BJ (cell line): ENCODE measurements around the gene PITPNM2. TPM values are rescaled to one million over a fixed set of nuclear protein-coding genes. Genes with fewer than 3 reads are reported as not detected.

ENCODE experiments used
- CTCF ChIA-PET: fragments of 350-600 bp; formaldehyde crosslinking; extraction: SDS; loops from one replicate; lab custom pipeline; 2021; ENCODE audit warnings: antibody characterized with exemption, inconsistent platforms; lab: Yijun Ruan, JAX
- POLR2A ChIA-PET: fragments of 300-600 bp; sonication (Branson Sonifier 250); formaldehyde crosslinking; extraction: SDS; loops from one replicate; lab custom pipeline; 2021; ENCODE audit warnings: antibody characterized with exemption; lab: Charles Lee
- DNase-seq: peaks from one replicate; pipeline ENCODE4 v3.0.0-alpha.2; 2011; ENCODE audit warnings: low read depth
- H3K27me3 ChIP-seq: 2 replicates; pipeline ENCODE4 v1.6.0; 2011; ENCODE audit warnings: low read length; ENCODE audit not compliant: control insufficient read depth, insufficient read depth
- H3K36me3 ChIP-seq: 2 replicates; pipeline ENCODE4 v1.5.1; 2011; ENCODE audit warnings: low read length; ENCODE audit not compliant: control insufficient read depth, insufficient read depth
- H3K4me3 ChIP-seq: 2 replicates; pipeline ENCODE4 v1.5.1; 2011; ENCODE audit warnings: low read depth, mild to moderate bottlenecking, control low read depth, low read length
- polyA plus RNA-seq: library from polyadenylated mRNA; depleted of rRNA; stranded (reverse); fragments of >200 nt; gene quantifications from 2 replicates; pipeline ENCODE4 v1.2.3, GENCODE V29; 2011
- TF ChIP-seq, protein P1 (sequence below): IDR thresholded peaks from 2 replicates; pipeline ENCODE4 v1.5.1; 2011; ENCODE audit warnings: low read depth, mild to moderate bottlenecking, control low read depth, inconsistent platforms, low read length, moderate library complexity; ENCODE audit not compliant: insufficient read depth

The PITPNM2 gene
- polyA plus RNA-seq, 1 experiment = 1.3 TPM

DNA sequence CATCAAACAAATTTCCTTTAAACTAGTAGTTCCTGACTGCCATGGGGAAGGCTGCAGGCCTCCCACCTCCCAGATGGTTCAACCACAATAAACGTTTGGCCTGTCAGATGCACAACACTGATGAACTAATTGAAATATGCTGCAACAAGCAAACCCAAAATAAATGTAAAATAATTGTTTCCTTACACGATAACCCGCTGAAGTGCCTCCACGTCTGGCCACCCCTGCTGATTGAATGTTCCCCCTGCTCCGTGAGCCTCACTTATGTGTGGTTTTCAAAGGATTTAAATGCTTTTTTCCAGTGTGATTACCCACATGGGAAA, 8.4 kb downstream of the PITPNM2 start:
- no peak for DNase-seq
- no peaks in the 10 kb centered on the region for H3K36me3 ChIP-seq
- POLR2A ChIA-PET = no interaction called here
- TF ChIP-seq, protein P1, sequence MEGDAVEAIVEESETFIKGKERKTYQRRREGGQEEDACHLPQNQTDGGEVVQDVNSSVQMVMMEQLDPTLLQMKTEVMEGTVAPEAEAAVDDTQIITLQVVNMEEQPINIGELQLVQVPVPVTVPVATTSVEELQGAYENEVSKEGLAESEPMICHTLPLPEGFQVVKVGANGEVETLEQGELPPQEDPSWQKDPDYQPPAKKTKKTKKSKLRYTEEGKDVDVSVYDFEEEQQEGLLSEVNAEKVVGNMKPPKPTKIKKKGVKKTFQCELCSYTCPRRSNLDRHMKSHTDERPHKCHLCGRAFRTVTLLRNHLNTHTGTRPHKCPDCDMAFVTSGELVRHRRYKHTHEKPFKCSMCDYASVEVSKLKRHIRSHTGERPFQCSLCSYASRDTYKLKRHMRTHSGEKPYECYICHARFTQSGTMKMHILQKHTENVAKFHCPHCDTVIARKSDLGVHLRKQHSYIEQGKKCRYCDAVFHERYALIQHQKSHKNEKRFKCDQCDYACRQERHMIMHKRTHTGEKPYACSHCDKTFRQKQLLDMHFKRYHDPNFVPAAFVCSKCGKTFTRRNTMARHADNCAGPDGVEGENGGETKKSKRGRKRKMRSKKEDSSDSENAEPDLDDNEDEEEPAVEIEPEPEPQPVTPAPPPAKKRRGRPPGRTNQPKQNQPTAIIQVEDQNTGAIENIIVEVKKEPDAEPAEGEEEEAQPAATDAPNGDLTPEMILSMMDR = no peak
- H3K4me3 ChIP-seq = no peak overlapping the region
- no peaks in the 10 kb centered on the region for H3K27me3 ChIP-seq
- CTCF ChIA-PET = interaction anchor here (0.6 to 2.5 kb wide), 2 partner anchors 16 to 99 kb away, joined by 3 to 9 read pairs; no protein-coding TSS in a partner anchor

DNA sequence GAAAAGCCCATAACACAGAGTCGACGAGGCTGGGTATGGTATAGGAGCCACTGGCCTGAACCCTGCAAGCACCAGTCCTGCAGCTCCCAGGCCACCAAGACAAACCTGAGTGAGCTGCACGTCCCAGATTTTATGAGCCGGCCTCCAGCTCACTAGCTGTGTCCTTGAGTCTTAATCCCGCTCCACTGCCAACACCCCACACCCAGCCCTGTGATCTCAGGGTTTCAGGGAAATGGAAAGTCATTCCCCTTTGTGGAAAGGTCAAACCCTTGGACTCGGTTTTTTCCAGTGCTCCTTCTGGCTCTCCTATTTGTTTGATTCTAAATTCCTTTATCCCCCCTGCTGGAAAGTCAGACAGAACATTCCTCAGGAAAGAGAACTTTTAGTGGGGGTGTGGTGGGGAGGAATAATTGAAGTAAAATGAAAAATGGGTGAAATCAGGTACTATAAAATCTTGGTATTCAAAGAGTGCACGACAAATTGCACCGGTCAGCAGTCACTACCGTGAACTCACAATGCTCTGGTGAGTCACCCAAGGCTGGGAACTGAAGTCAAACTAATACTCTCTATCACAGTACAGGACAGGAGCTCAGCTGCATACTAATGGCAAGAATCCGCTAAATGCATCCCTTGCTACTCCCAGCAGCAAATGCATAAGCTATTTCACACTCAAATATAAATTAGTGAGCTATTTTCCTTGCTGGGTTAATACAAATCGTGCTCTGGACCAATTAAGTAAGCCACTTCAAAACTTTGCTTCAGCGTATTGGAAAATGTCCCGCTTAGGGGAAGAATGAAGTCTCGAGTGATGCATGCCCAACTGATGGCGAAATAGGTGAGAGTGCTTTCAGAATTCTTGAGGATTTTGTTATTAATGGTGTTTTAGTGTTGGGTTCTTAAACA, 9.0 kb downstream of the PITPNM2 start:
- Histone ChIP-seq H3K36me3 (no peaks in the 10 kb centered on the region), H3K4me3 (no peak overlapping the region), H3K27me3 (no peaks in the 10 kb centered on the region)
- TF ChIP-seq, protein P1 = no peak
- ChIA-PET CTCF (interaction anchor here (0.6 to 2.5 kb wide), 3 partner anchors 16 to 99 kb away, joined by 3 to 9 read pairs (median 3); no protein-coding TSS in a partner anchor), POLR2A (no interaction called here)
- DNase-seq = peak; percentile 30

DNA sequence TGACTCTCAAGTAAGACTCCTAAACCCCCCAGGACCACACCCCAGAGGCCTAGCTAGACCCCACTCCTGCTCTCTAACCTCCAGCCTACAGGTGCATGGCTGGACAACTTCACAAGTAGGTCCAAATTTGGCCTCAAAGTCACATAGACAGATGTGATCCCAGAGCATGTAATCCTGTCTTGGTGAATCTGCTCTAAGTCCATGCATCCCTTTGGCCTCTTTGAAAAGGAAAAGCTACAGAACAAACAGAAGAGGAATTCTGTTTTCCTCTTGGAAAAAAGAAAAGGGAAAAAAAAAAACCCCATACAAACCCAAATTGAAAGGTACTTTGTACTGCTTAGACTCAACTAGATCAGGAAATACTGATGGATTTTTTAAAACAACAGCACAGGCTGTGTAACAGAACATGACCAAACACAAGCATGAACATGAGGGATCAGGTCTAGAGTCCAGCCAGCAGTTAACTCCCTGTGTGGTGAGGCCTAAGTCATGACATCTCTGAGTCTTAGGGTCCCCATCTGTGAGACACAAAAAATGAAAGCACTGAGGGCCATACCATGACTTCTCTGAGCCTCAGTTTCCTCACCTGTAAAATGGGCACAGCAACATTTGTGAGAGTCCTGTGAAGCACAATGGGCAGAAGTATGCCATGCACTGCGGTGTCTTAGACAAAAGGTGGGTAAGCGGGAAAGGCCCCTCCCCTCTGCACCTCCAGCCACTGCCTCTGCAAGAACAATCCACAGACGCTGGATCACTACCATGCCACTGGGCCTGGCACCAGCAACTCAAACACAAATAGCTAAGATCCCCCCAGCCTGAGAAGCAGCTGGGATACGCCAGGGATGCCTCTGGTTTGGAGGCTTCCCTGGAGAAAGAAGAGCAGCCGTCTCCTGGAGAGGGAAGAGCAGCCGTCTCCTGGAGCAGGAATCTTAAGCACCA, 9.9 kb downstream of the PITPNM2 start:
- no peaks in the 10 kb centered on the region for H3K36me3 ChIP-seq
- POLR2A ChIA-PET = no interaction called here
- TF ChIP-seq, protein P1 = no peak
- H3K27me3 ChIP-seq = no peaks in the 10 kb centered on the region
- H3K4me3 ChIP-seq = no peak overlapping the region
- no peak for DNase-seq
- CTCF ChIA-PET = interaction anchor here (0.9 to 2.5 kb wide), 2 partner anchors 97 to 98 kb away, joined by 3 to 9 read pairs; no protein-coding TSS in a partner anchor

DNA sequence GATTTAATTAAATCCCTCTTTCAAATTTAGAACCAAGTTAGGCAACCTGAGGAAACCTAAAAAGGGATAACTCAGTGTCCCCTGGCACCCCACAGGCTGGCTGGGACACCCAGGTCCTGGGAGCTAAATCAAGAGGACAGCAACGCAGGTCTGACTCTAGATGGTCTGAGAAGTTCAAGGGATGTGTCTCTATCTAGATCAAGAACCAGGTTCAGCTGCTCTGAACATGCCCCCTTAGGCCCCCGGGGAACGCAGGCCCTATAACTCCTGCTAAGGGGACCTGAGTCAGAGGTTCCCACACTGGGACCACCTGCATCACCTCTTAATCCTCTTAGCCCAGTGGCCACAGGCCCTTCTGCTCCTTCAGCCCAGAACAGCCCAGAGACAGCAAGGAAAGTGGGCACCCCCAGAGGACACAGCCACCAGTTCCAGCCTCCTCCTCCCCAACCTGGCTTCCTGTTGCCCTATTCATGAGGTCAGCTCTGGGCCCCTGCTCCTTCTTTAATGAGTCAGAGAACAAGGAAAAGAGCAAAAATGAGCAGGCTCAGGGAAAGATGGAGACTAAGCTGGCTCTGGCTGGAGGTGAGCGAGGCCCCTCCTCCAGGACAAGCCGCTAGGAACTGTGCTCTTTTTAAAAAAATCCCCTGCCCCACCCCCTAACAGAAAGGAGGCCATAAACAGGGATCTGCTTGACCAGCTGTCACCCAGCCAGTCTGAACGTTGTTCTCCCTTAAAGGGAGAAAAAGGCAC, 10.8 kb downstream of the PITPNM2 start:
- Histone ChIP-seq H3K4me3 (no peak overlapping the region), H3K27me3 (no peaks in the 10 kb centered on the region), H3K36me3 (no peaks in the 10 kb centered on the region)
- DNase-seq = no peak
- TF ChIP-seq, protein P1 = no peak
- CTCF ChIA-PET = interaction anchor here (0.7 to 2.5 kb wide), 2 partner anchors 43 to 97 kb away, joined by 3 to 9 read pairs; no protein-coding TSS in a partner anchor
- POLR2A ChIA-PET = no interaction called here
